A673 (cell line): ENCODE results near the gene INHA. TPM values are rescaled to one million over a fixed set of nuclear protein-coding genes. Genes with fewer than 3 reads are reported as not detected.

Experiments used
- BruUV-seq: library from RNA; stranded (reverse); fragments of 400-500 nt; replicated peaks from 2 replicates; lab custom pipeline; 2021; lab: Mats Ljungman, UMichigan
- CTCF ChIA-PET: fragments of 300-600 bp; sonication (Branson Sonifier 250); formaldehyde crosslinking; loops from one replicate; lab custom pipeline; 2022; ENCODE audit warnings: antibody characterized with exemption; lab: Charles Lee
- POLR2A ChIA-PET: fragments of 300-600 bp; sonication (Branson Sonifier 250); formaldehyde crosslinking; loops from one replicate; lab custom pipeline; 2022; ENCODE audit warnings: antibody characterized with exemption; ENCODE audit not compliant: low non-redundant PET; lab: Charles Lee
- DNase-seq: peaks from one replicate; pipeline ENCODE4 v3.0.0-alpha.2; 2015; ENCODE audit warnings: low spot score
- H3K27ac ChIP-seq: fragments of 200-600 bp; sonication (generic); 2 replicates; pipeline ENCODE4 v1.5.1; 2016; ENCODE audit warnings: mixed run types, low read depth, mild to moderate bottlenecking, mixed read lengths, antibody characterized with exemption, low read length; ENCODE audit not compliant: poor library complexity, severe bottlenecking
- H3K27me3 ChIP-seq: fragments of 200-600 bp; sonication (generic); replicated peaks from 2 replicates; pipeline ENCODE4 v1.6.1; 2017; ENCODE audit warnings: mixed run types, low read depth, mild to moderate bottlenecking, mixed read lengths, antibody characterized with exemption, low read length; ENCODE audit not compliant: insufficient read depth, poor library complexity
- H3K36me3 ChIP-seq: fragments of 200-600 bp; sonication (generic); 2 replicates; pipeline ENCODE4 v1.6.1; 2016; ENCODE audit warnings: mixed run types, mild to moderate bottlenecking, mixed read lengths, antibody characterized with exemption, low read length; ENCODE audit not compliant: insufficient read depth, poor library complexity, severe bottlenecking
- H3K4me1 ChIP-seq: fragments of 200-600 bp; sonication (generic); 2 replicates; pipeline ENCODE4 v1.6.1; 2017; ENCODE audit warnings: mixed run types, mild to moderate bottlenecking, mixed read lengths, antibody characterized with exemption, low read length; ENCODE audit not compliant: insufficient read depth, poor library complexity, severe bottlenecking
- H3K4me3 ChIP-seq: fragments of 200-600 bp; sonication (generic); 2 replicates; pipeline ENCODE4 v1.5.1; 2016; ENCODE audit warnings: low read depth, mixed run types, mild to moderate bottlenecking, mixed read lengths, low read length; ENCODE audit not compliant: poor library complexity, severe bottlenecking
- H3K9me3 ChIP-seq: fragments of 200-600 bp; sonication (generic); 2 replicates; pipeline ENCODE4 v1.6.1; 2016; ENCODE audit warnings: mixed run types, low read depth, mild to moderate bottlenecking, mixed read lengths, antibody characterized with exemption, low read length; ENCODE audit not compliant: poor library complexity, severe bottlenecking
- EZH2 ChIP-seq: fragments of 200-600 bp; sonication (generic); IDR thresholded peaks from 2 replicates; pipeline ENCODE4 v1.6.1; 2017; ENCODE audit warnings: borderline replicate concordance, low read depth, mild to moderate bottlenecking, mixed read lengths, antibody characterized with exemption, low read length; ENCODE audit not compliant: poor library complexity, severe bottlenecking
- intact Hi-C: fragments of 100-400 bp; cut with micrococcal nuclease; formaldehyde crosslinking; loops from one replicate; pipeline ENCODE4 v1.10.0; 2022; ENCODE audit not compliant: unreplicated experiment
- total RNA-seq: library from RNA; stranded (reverse); gene quantifications from 2 replicates; pipeline ENCODE4 v1.2.3, GENCODE V29; 2021
- TF ChIP-seq, protein P1 (sequence below): fragments of 300-800, 200-600 bp; sonication (generic); conservative IDR thresholded peaks from 2 replicates; pipeline ENCODE4 v1.5.1; 2017; ENCODE audit warnings: low read depth, mild to moderate bottlenecking, antibody characterized with exemption, low read length, moderate library complexity, mixed read lengths

The INHA gene
- total RNA-seq, 1 experiment from 2014 or later = not detected

DNA sequence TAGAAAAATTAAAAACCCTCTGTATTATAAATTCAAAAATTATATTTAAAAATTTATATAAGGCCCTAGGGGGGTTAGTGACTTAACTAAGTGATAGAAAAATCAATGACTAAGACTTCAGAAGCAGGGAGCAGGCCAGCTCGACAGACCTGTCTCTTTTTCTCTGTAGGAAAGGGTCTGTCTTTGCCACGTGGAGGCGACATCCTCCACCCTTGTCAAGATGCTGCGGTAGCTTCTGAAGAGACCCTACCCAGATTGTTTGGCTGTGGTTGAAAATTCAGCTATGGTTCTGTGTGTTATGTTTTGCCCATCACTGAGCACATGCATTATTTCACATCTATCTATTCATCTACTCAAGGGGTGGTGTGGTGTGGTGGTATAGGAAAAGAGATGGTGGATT, 47.1 kb downstream of the INHA start:
- Histone ChIP-seq H3K4me3 (no peak overlapping the region), H3K36me3 (no peaks in the 10 kb centered on the region), H3K27ac (no peak overlapping the region), H3K4me1 (no peaks in the 10 kb centered on the region), H3K27me3 (no peaks in the 10 kb centered on the region), H3K9me3 (no peaks in the 10 kb centered on the region)
- ChIA-PET POLR2A (no interaction called here), CTCF (interaction anchor here (0.6 kb wide), 1 partner anchor 32 kb away, joined by 4 read pairs; no protein-coding TSS in a partner anchor)
- no peak for DNase-seq
- no TSS peak for BruUV-seq
- intact Hi-C loops = no loop called here
- no peak for TF ChIP-seq EZH2
- TF ChIP-seq, protein P1, sequence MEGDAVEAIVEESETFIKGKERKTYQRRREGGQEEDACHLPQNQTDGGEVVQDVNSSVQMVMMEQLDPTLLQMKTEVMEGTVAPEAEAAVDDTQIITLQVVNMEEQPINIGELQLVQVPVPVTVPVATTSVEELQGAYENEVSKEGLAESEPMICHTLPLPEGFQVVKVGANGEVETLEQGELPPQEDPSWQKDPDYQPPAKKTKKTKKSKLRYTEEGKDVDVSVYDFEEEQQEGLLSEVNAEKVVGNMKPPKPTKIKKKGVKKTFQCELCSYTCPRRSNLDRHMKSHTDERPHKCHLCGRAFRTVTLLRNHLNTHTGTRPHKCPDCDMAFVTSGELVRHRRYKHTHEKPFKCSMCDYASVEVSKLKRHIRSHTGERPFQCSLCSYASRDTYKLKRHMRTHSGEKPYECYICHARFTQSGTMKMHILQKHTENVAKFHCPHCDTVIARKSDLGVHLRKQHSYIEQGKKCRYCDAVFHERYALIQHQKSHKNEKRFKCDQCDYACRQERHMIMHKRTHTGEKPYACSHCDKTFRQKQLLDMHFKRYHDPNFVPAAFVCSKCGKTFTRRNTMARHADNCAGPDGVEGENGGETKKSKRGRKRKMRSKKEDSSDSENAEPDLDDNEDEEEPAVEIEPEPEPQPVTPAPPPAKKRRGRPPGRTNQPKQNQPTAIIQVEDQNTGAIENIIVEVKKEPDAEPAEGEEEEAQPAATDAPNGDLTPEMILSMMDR = peak; percentile 47

DNA sequence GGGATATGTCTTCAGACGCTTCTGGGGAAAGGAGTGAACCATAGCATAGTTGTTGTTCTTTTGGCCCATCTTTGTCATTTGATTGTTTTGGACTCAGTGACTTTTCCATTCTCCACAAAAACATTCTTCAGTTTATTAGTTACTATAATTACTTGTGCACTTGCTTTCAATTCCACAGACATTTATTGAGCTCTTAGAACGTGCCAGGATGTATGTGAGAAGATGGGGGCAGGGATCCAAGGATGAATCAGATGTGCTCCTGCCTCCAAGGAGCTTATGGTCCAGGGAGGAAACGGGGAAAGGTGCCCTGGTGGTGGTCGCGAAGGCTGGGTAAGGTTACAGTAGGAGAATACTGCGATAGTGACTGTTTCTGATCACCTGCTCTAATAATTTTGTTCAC, 48.4 kb downstream of the INHA start:
- Histone ChIP-seq H3K27ac (no peak overlapping the region), H3K27me3 (no peaks in the 10 kb centered on the region), H3K9me3 (no peaks in the 10 kb centered on the region), H3K4me1 (no peaks in the 10 kb centered on the region), H3K36me3 (no peaks in the 10 kb centered on the region), H3K4me3 (no peak overlapping the region)
- no peak for DNase-seq
- BruUV-seq = no TSS peak
- ChIA-PET POLR2A (no interaction called here), CTCF (no interaction called here)
- intact Hi-C loops = no loop called here
- no peak for TF ChIP-seq EZH2
- TF ChIP-seq, protein P1 = no peak

DNA sequence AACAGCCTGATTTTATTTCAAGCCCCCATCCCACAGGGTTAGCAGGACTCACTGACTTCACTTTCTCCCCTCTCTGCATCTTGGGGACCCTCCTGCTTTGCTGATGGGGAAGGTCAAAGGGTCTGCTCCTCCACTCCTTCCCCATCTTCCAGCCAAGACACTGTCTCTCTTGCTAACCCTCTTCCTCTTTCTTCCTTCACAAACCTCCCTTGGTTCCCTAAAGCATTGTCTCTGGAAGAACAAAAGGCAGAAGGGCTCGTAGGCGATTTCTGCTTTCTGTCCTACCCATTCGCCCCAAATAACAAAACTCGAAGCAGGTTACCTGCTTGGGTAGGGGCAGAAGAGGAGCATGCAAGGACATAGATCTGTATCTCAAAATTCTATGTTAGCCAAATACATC, 49.8 kb downstream of the INHA start:
- H3K27ac ChIP-seq = no peak overlapping the region
- ChIA-PET POLR2A (no interaction called here), CTCF (interaction anchor here (0.6 kb wide), 1 partner anchor 51 kb away, joined by 3 read pairs; no protein-coding TSS in a partner anchor)
- no peaks in the 10 kb centered on the region for H3K36me3 ChIP-seq
- no peaks in the 10 kb centered on the region for H3K9me3 ChIP-seq
- DNase-seq = no peak
- TF ChIP-seq, protein P1 = no peak
- no peak for TF ChIP-seq EZH2
- BruUV-seq = no TSS peak
- no peaks in the 10 kb centered on the region for H3K27me3 ChIP-seq
- no peaks in the 10 kb centered on the region for H3K4me1 ChIP-seq
- no peak overlapping the region for H3K4me3 ChIP-seq
- intact Hi-C loops = no loop called here
